Loucy (cell line): ENCODE results near the gene GPR171.

Experiments
- H2AFZ ChIP-seq: fragments of 200-600 bp; sonication (generic); 2 replicates; pipeline ENCODE4 v1.6.0; 2016; ENCODE audit warnings: antibody characterized with exemption, mild to moderate bottlenecking, low read length, moderate library complexity
- H3F3A ChIP-seq: fragments of 200-600 bp; 2 replicates; pipeline ENCODE4 v1.6.0; 2016; ENCODE audit warnings: antibody characterized with exemption, low read depth, mild to moderate bottlenecking
- H3K27me3 ChIP-seq: fragments of 200-600 bp; sonication (generic); 2 replicates; pipeline ENCODE4 v1.6.1; 2014; ENCODE audit warnings: low read length, mild to moderate bottlenecking; ENCODE audit not compliant: insufficient read depth, poor library complexity, severe bottlenecking
- H3K36me3 ChIP-seq: fragments of 200-600 bp; sonication (generic); 2 replicates; pipeline ENCODE4 v1.6.1; 2016; ENCODE audit warnings: low read length; ENCODE audit not compliant: insufficient read depth
- H3K4me1 ChIP-seq: fragments of 200-600 bp; sonication (generic); 2 replicates; pipeline ENCODE4 v1.5.1; 2014; ENCODE audit warnings: low read length, mild to moderate bottlenecking; ENCODE audit not compliant: insufficient read depth, poor library complexity, severe bottlenecking
- H3K4me2 ChIP-seq: fragments of 200-600 bp; sonication (generic); 2 replicates; pipeline ENCODE4 v1.6.0; 2014; ENCODE audit warnings: antibody characterized with exemption, low read length, low read depth, mild to moderate bottlenecking; ENCODE audit not compliant: poor library complexity, severe bottlenecking
- H3K4me3 ChIP-seq: fragments of 200-600 bp; sonication (generic); 2 replicates; pipeline ENCODE4 v1.5.1; 2014; ENCODE audit warnings: low read length, mild to moderate bottlenecking, mixed read lengths; ENCODE audit not compliant: poor library complexity, severe bottlenecking
- H3K79me2 ChIP-seq: fragments of 200-600 bp; sonication (generic); 2 replicates; pipeline ENCODE4 v1.6.1; 2014; ENCODE audit warnings: low read length; ENCODE audit not compliant: insufficient read depth
- H3K9ac ChIP-seq: fragments of 200-600 bp; sonication (generic); 2 replicates; pipeline ENCODE4 v1.6.0; 2014; ENCODE audit warnings: mild to moderate bottlenecking, low read depth, low read length, moderate library complexity; ENCODE audit not compliant: poor library complexity, severe bottlenecking
- H3K9me2 ChIP-seq: fragments of 200-600 bp; sonication (generic); replicated peaks from 2 replicates; pipeline ENCODE4 v1.6.1; 2016; ENCODE audit warnings: low read depth, low read length, mixed read lengths
- H3K9me3 ChIP-seq: fragments of 200-600 bp; sonication (generic); 2 replicates; pipeline ENCODE4 v1.6.1; 2014; ENCODE audit warnings: mild to moderate bottlenecking, antibody characterized with exemption, low read length, low read depth; ENCODE audit not compliant: insufficient read depth
- H4K20me1 ChIP-seq: fragments of 200-600 bp; sonication (generic); 2 replicates; pipeline ENCODE4 v1.6.0; 2014; ENCODE audit warnings: antibody characterized with exemption, low read length, mild to moderate bottlenecking; ENCODE audit not compliant: insufficient read depth, poor library complexity, severe bottlenecking
- CTCF ChIP-seq: fragments of 200-600 bp; sonication (generic); conservative IDR thresholded peaks from 2 replicates; pipeline ENCODE4 v1.5.1; 2014; ENCODE audit warnings: mild to moderate bottlenecking, antibody characterized with exemption, low read length
- EZH2phosphoT487 ChIP-seq: fragments of 200-600 bp; IDR thresholded peaks from 2 replicates; pipeline ENCODE4 v1.6.1; 2018; ENCODE audit warnings: antibody characterized with exemption, mild to moderate bottlenecking, moderate library complexity, borderline replicate concordance

The GPR171 gene

GRCh38 chr3:151227266-151227806 is 24.3 kb upstream of the GPR171 start:
- peaks cover 30% of the 10 kb centered on the region; the same call in 1 of the 2 replicates for H3K36me3 ChIP-seq
- H3K27me3 ChIP-seq, result no peaks in the 10 kb centered on the region
- no peak overlapping the region for H3K4me3 ChIP-seq
- H3K4me2 ChIP-seq, result no peak overlapping the region
- no peaks in the 10 kb centered on the region for H4K20me1 ChIP-seq
- TF ChIP-seq CTCF (no peak), EZH2phosphoT487 (no peak)
- H3K79me2 ChIP-seq, result no peaks in the 10 kb centered on the region
- no peaks in the 10 kb centered on the region for H3F3A ChIP-seq
- H3K4me1 ChIP-seq, result peaks cover 12% of the 10 kb centered on the region
- H3K9me2 ChIP-seq, result no peaks in the 10 kb centered on the region
- no peak overlapping the region for H2AFZ ChIP-seq
- H3K9ac ChIP-seq, result no peak overlapping the region
- no peaks in the 10 kb centered on the region for H3K9me3 ChIP-seq

GRCh38 chr3:151226825-151227224 is 23.8 kb upstream of the GPR171 start:
- H3K27me3 ChIP-seq, result no peaks in the 10 kb centered on the region

GRCh38 chr3:151226088-151226563 is 23.1 kb upstream of the GPR171 start:
- Histone ChIP-seq H3K27me3 (no peaks in the 10 kb centered on the region), H4K20me1 (no peaks in the 10 kb centered on the region), H3K4me3 (no peak overlapping the region), H3K9ac (no peak overlapping the region), H3F3A (no peaks in the 10 kb centered on the region), H3K9me2 (no peaks in the 10 kb centered on the region), H3K4me2 (no peak overlapping the region), H3K9me3 (no peaks in the 10 kb centered on the region; the same call in 1 of the 2 replicates), H3K36me3 (peaks cover 36% of the 10 kb centered on the region; the same call in 1 of the 2 replicates), H3K79me2 (no peaks in the 10 kb centered on the region), H2AFZ (no peak overlapping the region), H3K4me1 (peaks cover 12% of the 10 kb centered on the region)
- TF ChIP-seq EZH2phosphoT487, result no peak
- TF ChIP-seq CTCF, result no peak

More at GRCh38 chr3:151226825-151227224, 23.8 kb upstream of the GPR171 start:
- no peaks in the 10 kb centered on the region; the same call in 1 of the 2 replicates for H3K9me3 ChIP-seq
- H2AFZ ChIP-seq, result no peak overlapping the region
- no peaks in the 10 kb centered on the region for H3K79me2 ChIP-seq
- H3K36me3 ChIP-seq, result peaks cover 30% of the 10 kb centered on the region; the same call in 1 of the 2 replicates
- no peak overlapping the region for H3K9ac ChIP-seq
- H3K4me3 ChIP-seq, result no peak overlapping the region
- no peak overlapping the region for H3K4me2 ChIP-seq
- TF ChIP-seq CTCF (no peak), EZH2phosphoT487 (no peak)
- H4K20me1 ChIP-seq, result no peaks in the 10 kb centered on the region
- no peaks in the 10 kb centered on the region for H3F3A ChIP-seq
- H3K4me1 ChIP-seq, result peaks cover 12% of the 10 kb centered on the region
- no peaks in the 10 kb centered on the region for H3K9me2 ChIP-seq
